GM12878 (cell line): Measurements from ENCODE around the gene DCLRE1C. TPM values are rescaled to one million over a fixed set of nuclear protein-coding genes. Genes with fewer than 3 reads are reported as not detected.

Experiments used
- ATAC-seq: fragments of 200-7000 bp; cut with Tn5 transposase; 3 replicates; pipeline ENCODE4 v1.9.1; 2020; ENCODE audit warnings: mild to moderate bottlenecking, moderate library complexity
- BruUV-seq: library from RNA; stranded (reverse); fragments of 400-500 nt; replicated peaks from 2 replicates; lab custom pipeline; 2021; lab: Mats Ljungman, UMichigan
- CTCF ChIA-PET: fragments of 300-600 bp; sonication (Branson Sonifier 250); formaldehyde crosslinking; extraction: SDS; loops from one replicate; lab custom pipeline; 2021; ENCODE audit warnings: inconsistent platforms; lab: Yijun Ruan, JAX
- POLR2A ChIA-PET: fragments of 350-600 bp; formaldehyde crosslinking; extraction: SDS; loops from one replicate; lab custom pipeline; 2021; ENCODE audit warnings: inconsistent platforms; lab: Charles Lee
- RAD21 ChIA-PET: fragments of 300-600 bp; sonication (Branson Sonifier 250); formaldehyde crosslinking; loops from one replicate; lab custom pipeline; 2023; ENCODE audit warnings: antibody characterized with exemption; ENCODE audit not compliant: unreplicated experiment; lab: Charles Lee
- SMC1A ChIA-PET: fragments of 300-600 bp; sonication (Branson Sonifier 250); formaldehyde crosslinking; loops from one replicate; lab custom pipeline; 2023; ENCODE audit not compliant: unreplicated experiment, uncharacterized antibody; lab: Charles Lee
- DNase-seq: peaks from one replicate; pipeline ENCODE4 v3.0.0-alpha.2; 2011; ENCODE audit warnings: low read depth, low spot score
- FAIRE-seq: peaks from 3 replicates; lab custom pipeline; 2011; peaks lifted over from hg19 to GRCh38; lab: Jason Lieb, UNC
- H2AFZ ChIP-seq: 2 replicates; pipeline ENCODE4 v1.6.0; 2011; ENCODE audit warnings: low read depth, low read length, control low read depth; ENCODE audit not compliant: control insufficient read depth
- H3K27ac ChIP-seq: 2 replicates; pipeline ENCODE4 v1.5.1; 2011; ENCODE audit warnings: control low read depth; ENCODE audit not compliant: control insufficient read depth, insufficient read depth
- H3K27me3 ChIP-seq, 2 experiments: replicated peaks in 1 of 2; 2 replicates each; pipeline versions ENCODE4 v1.6.0 to v1.6.1; 2011; ENCODE audit warnings: low read length in 1 of 2; ENCODE audit not compliant: control insufficient read depth in 2 of 2, insufficient read depth in 2 of 2
- H3K36me3 ChIP-seq, 2 experiments: 2 replicates each; pipeline ENCODE4 v1.5.1; 2011; ENCODE audit warnings: low read length in 1 of 2; ENCODE audit not compliant: control insufficient read depth in 2 of 2, insufficient read depth in 2 of 2
- H3K4me1 ChIP-seq: 2 replicates; pipeline ENCODE4 v1.6.1; 2011; ENCODE audit warnings: mild to moderate bottlenecking, low read length, moderate library complexity, mixed read lengths; ENCODE audit not compliant: control insufficient read depth, insufficient read depth
- H3K4me2 ChIP-seq: 2 replicates; pipeline ENCODE4 v1.6.0; 2011; ENCODE audit warnings: control low read depth; ENCODE audit not compliant: control insufficient read depth, insufficient read depth
- H3K4me3 ChIP-seq: fragments of 200-600 bp; sonication (generic); 2 replicates; pipeline ENCODE4 v1.5.1; 2016
- H3K79me2 ChIP-seq: 2 replicates; pipeline ENCODE4 v1.6.0; 2011; ENCODE audit warnings: low read length; ENCODE audit not compliant: control insufficient read depth, insufficient read depth
- H3K9ac ChIP-seq: 2 replicates; pipeline ENCODE4 v1.8.0; 2011; ENCODE audit warnings: low read length, control low read depth, mixed read lengths; ENCODE audit not compliant: control insufficient read depth, insufficient read depth
- H3K9me3 ChIP-seq: replicated peaks from 3 replicates; pipeline ENCODE4 v1.5.1; 2011; ENCODE audit warnings: mild to moderate bottlenecking, low read length; ENCODE audit not compliant: control insufficient read depth, insufficient read depth
- H4K20me1 ChIP-seq: 2 replicates; pipeline ENCODE4 v1.6.0; 2011; ENCODE audit not compliant: control insufficient read depth, insufficient read depth
- ASH2L ChIP-seq: fragments of 300-600, 200-600 bp; sonication (generic); IDR thresholded peaks from 2 replicates; pipeline ENCODE4 v1.6.1; 2017; ENCODE audit warnings: low read depth, mild to moderate bottlenecking, borderline replicate concordance
- BCL3 ChIP-seq: IDR thresholded peaks from 2 replicates; pipeline ENCODE4 v1.6.1; 2011; ENCODE audit warnings: borderline replicate concordance, low read depth, mild to moderate bottlenecking, moderate library complexity, low read length; ENCODE audit not compliant: insufficient read depth, poor library complexity, severe bottlenecking
- BMI1 ChIP-seq: fragments of 450-650 bp; IDR thresholded peaks from 2 replicates; pipeline ENCODE4 v1.6.1; 2016; ENCODE audit warnings: mild to moderate bottlenecking, moderate library complexity, borderline replicate concordance
- CTCF ChIP-seq, 3 experiments: IDR thresholded peaks in 2 of 3; conservative IDR thresholded peaks in 1 of 3; 2 replicates each; pipeline ENCODE4 v1.5.1; 2011; ENCODE audit warnings: low read depth in 3 of 3, low read length in 3 of 3, mild to moderate bottlenecking in 3 of 3, control low read depth in 2 of 3, moderate library complexity in 2 of 3, inconsistent platforms in 1 of 3, mixed read lengths in 1 of 3; ENCODE audit not compliant: control insufficient read depth in 2 of 3, insufficient read depth in 1 of 3; ENCODE audit errors: extremely low read depth in 1 of 3
- HCFC1 ChIP-seq: fragments of 150-350 bp; IDR thresholded peaks from 2 replicates; pipeline ENCODE4 v1.6.1; 2014; ENCODE audit warnings: low read length
- HDAC6 ChIP-seq: fragments of 200-600 bp; sonication (generic); IDR thresholded peaks from one replicate; pipeline ENCODE4 v1.8.0; 2017; ENCODE audit warnings: antibody characterized with exemption; ENCODE audit not compliant: unreplicated experiment
- KLF5 ChIP-seq: fragments of 450-650 bp; IDR thresholded peaks from 2 replicates; pipeline ENCODE4 v1.6.1; 2014; ENCODE audit warnings: mild to moderate bottlenecking; ENCODE audit not compliant: partially characterized antibody
- MAX ChIP-seq: IDR thresholded peaks from 2 replicates; pipeline ENCODE4 v1.6.1; 2012; ENCODE audit warnings: low read depth, low read length, improper control_type of control experiment
- MTA3 ChIP-seq: IDR thresholded peaks from 2 replicates; pipeline ENCODE4 v1.6.1; 2012; ENCODE audit warnings: low read length, inconsistent platforms, borderline replicate concordance
- PAX5 ChIP-seq: IDR thresholded peaks from 2 replicates; pipeline ENCODE4 v1.6.1; 2011; ENCODE audit warnings: low read depth, low read length, borderline replicate concordance
- PBX3 ChIP-seq: IDR thresholded peaks from 2 replicates; pipeline ENCODE4 v1.6.1; 2011; ENCODE audit warnings: mild to moderate bottlenecking, low read depth, low read length, moderate library complexity; ENCODE audit not compliant: insufficient replicate concordance
- RFX5 ChIP-seq: IDR thresholded peaks from 2 replicates; pipeline ENCODE4 v1.6.1; 2011; ENCODE audit warnings: low read depth, low read length, improper control_type of control experiment
- SMAD5 ChIP-seq: IDR thresholded peaks from 2 replicates; pipeline ENCODE4 v1.6.1; 2016; ENCODE audit warnings: antibody characterized with exemption, low read depth
- STAT1 ChIP-seq: fragments of 450-650 bp; conservative IDR thresholded peaks from 2 replicates; pipeline ENCODE4 v1.6.1; 2014; ENCODE audit warnings: antibody characterized with exemption, mild to moderate bottlenecking
- WRNIP1 ChIP-seq: IDR thresholded peaks from 2 replicates; pipeline ENCODE4 v1.6.1; 2011; ENCODE audit warnings: low read depth, low read length, improper control_type of control experiment, borderline replicate concordance
- ZNF384 ChIP-seq: IDR thresholded peaks from 2 replicates; pipeline ENCODE4 v1.6.1; 2012; ENCODE audit warnings: low read depth, mild to moderate bottlenecking, low read length, improper control_type of control experiment, borderline replicate concordance
- WGBS: methylation state at CpG from one replicate; pipeline ENCODE4 v1.1.6; 2016; ENCODE audit warnings: low lambda C conversion rate; ENCODE audit not compliant: insufficient replicate concordance, insufficient coverage; ENCODE audit errors: missing lambda C conversion rate; 5-methylcytosine and 5-hydroxymethylcytosine counted together
- in situ Hi-C: fragments of 300-500 bp; cut with MboI; formaldehyde crosslinking; loops from 9 replicates; pipeline ENCODE4 v1.14.3; 2018; ENCODE audit warnings: mixed read lengths
- intact Hi-C: fragments of 100-400 bp; cut with micrococcal nuclease; formaldehyde crosslinking; loops from one replicate; pipeline ENCODE4 v1.14.2; 2022; ENCODE audit not compliant: unreplicated experiment
- polyA plus RNA-seq, 11 experiments: library from polyadenylated mRNA; depleted of rRNA in 4 of 11; unstranded in 6 of 11; stranded (reverse) in 5 of 11; fragments of >200 nt; fragmentation: Nextera tagmentation in 4 of 11; fragmentation: Illumina TruSeq in 1 of 11; extraction: Ambion mirVana in 4 of 11; extraction: Trizol in 1 of 11; gene quantifications; 1 replicate in 1 of 11; 2 replicates in 10 of 11; pipeline versions ENCODE4 v1.2.1 to v1.2.3, GENCODE V29; 2011 to 2016; ENCODE audit warnings: inconsistent platforms in 2 of 11, missing spikeins in 2 of 11, low read depth in 1 of 11
- total RNA-seq, 4 experiments: library from RNA; depleted of rRNA in 3 of 4; stranded (reverse); fragments of >200 nt in 3 of 4; fragmentation: Illumina TruSeq in 1 of 4; extraction: Trizol in 1 of 4; gene quantifications; 2 replicates each; pipeline versions ENCODE4 v1.2.1 to v1.2.3, GENCODE V29; 2013 to 2021

Gene DCLRE1C
- total and polyA plus RNA-seq, 10 of the 15 experiments (the other 5 are each of a cell fraction or from before 2014, with no cell fraction given), result 15.7 to 43.4 (median 26.0) TPM

GRCh38 chr10:14959221-14960057, 5.5 kb upstream of the DCLRE1C start, which contains the start of gene MEIG1:
Gene MEIG1 (plus strand): TSS chr10:14959388. CDS start chr10:14966469, 7,081 bp downstream.
- Histone ChIP-seq H3K79me2 (no peaks in the 10 kb centered on the region), H3K9me3 (no peaks in the 10 kb centered on the region), H4K20me1 (no peaks in the 10 kb centered on the region), H2AFZ (peak within 1 kb of the TSS; percentile 97), H3K4me1 (peaks cover 5% of the 10 kb centered on the region), H3K36me3 (no peaks in the 10 kb centered on the region), H3K27me3 (no peaks in the 10 kb centered on the region), H3K9ac (peak within 1 kb of the TSS; percentile 90), H3K4me3 (peak within 1 kb of the TSS; percentile 72), H3K4me2 (peak within 1 kb of the TSS; percentile 48), H3K27ac (peak within 1 kb of the TSS; percentile 94)
- DNase-seq (peak; percentile 60), FAIRE-seq (no peak), ATAC-seq (peak; percentile 93)
- ChIA-PET CTCF (interaction anchor here (0.9 to 4.0 kb wide), 7 partner anchors 13 to 136 kb away, joined by 3 to 16 read pairs (median 3); partner anchors contain the start of gene SUV39H2), RAD21 (interaction anchor here (0.5 to 2.0 kb wide), 8 partner anchors 11 to 209 kb away, joined by 3 to 15 read pairs (median 4); partner anchors contain the start of genes CDNF, HSPA14, MSANTD7 and NMT2), POLR2A (interaction anchor here (0.6 to 1.2 kb wide), 7 partner anchors 21 to 422 kb away, joined by 3 to 7 read pairs (median 4); partner anchors contain the start of genes CDNF, HSPA14, MSANTD7 and SUV39H2), SMC1A (interaction anchor here (0.6 to 2.3 kb wide), 10 partner anchors 10 to 421 kb away, joined by 3 to 8 read pairs (median 3); partner anchors contain the start of genes CDNF, HSPA14 and MSANTD7)
- BruUV-seq, result TSS peak; percentile 74
- intact Hi-C loops (loop anchor here (2.0 to 10.0 kb wide), 2 partner anchors 81 to 1625 kb away; partner anchors contain the start of gene SUV39H2), in situ Hi-C loops (no loop called here)
- WGBS, result under 1% methylated on average over 55 of the region's 60 CpGs
- TF ChIP-seq HDAC6 (no peak), WRNIP1 (no peak), RFX5 (no peak; the same call in 1 of the 2 replicates), CTCF (IDR thresholded peaks at IDR 0.05 in 2 of 3, conservative IDR thresholded peaks at IDR 0.05 in 1 of 3; ENCODE audit: control insufficient read depth in 2 of 3, extremely low read depth in 1 of 3, insufficient read depth in 1 of 3, low read depth in 3 of 3, low read length in 3 of 3) (no peak), BCL3 (no peak), MTA3 (no peak), BMI1 (peak; percentile 69), PBX3 (no peak), STAT1 (peak; percentile 68; the same call in 1 of the 2 replicates), KLF5 (peak; percentile 56), SMAD5 (peak; percentile 79; the same call in 1 of the 2 replicates), MAX (no peak; the same call in none of the 2 replicates), PAX5 (peak; percentile 17; the same call in 1 of the 2 replicates), ZNF384 (no peak), ASH2L (no peak), HCFC1 (peak; percentile 59)
